Dendritic cell treated with granulocyte-macrophage colony-stimulating factor and Interleukin-4, amounts not matched to agents 40 ng/mL and 50 ng/mL, for 4 days (primary cell): Measurements from ENCODE around the gene PACRG.

Experiments
- H3K27ac Mint-ChIP-seq: one replicate; pipeline ENCODE4 v1.8.0; 2022; ENCODE audit warnings: mild to moderate bottlenecking, mixed read lengths
- H3K27me3 Mint-ChIP-seq: one replicate; pipeline ENCODE4 v1.8.0; 2022; ENCODE audit warnings: mild to moderate bottlenecking, mixed read lengths
- H3K36me3 Mint-ChIP-seq: one replicate; pipeline ENCODE4 v1.8.0; 2022; ENCODE audit warnings: low read depth, mixed read lengths
- H3K4me1 Mint-ChIP-seq: one replicate; pipeline ENCODE4 v1.8.0; 2022; ENCODE audit warnings: low read depth, mixed read lengths
- H3K4me3 Mint-ChIP-seq: one replicate; pipeline ENCODE4 v1.8.0; 2022; ENCODE audit warnings: mild to moderate bottlenecking, moderate library complexity, mixed read lengths
- H3K9me3 Mint-ChIP-seq: one replicate; pipeline ENCODE4 v1.8.0; 2022; ENCODE audit warnings: mixed read lengths
- intact Hi-C: fragments of 100-400 bp; cut with micrococcal nuclease; formaldehyde crosslinking; loops from one replicate; pipeline ENCODE4 v1.15.0; 2022

Gene PACRG

GRCh38 chr6:163182696-163183095 is 454.9 kb downstream of the PACRG start:
- no peak overlapping the region for H3K4me3 Mint-ChIP-seq
- intact Hi-C loops, result loop anchor here (5.0 kb wide), 1 partner anchor 370 kb away; no protein-coding TSS in a partner anchor
- no peaks in the 10 kb centered on the region for H3K9me3 Mint-ChIP-seq
- H3K27me3 Mint-ChIP-seq, result peaks cover 18% of the 10 kb centered on the region
- no peak overlapping the region for H3K27ac Mint-ChIP-seq
- H3K36me3 Mint-ChIP-seq, result no peaks in the 10 kb centered on the region
- peaks cover 14% of the 10 kb centered on the region for H3K4me1 Mint-ChIP-seq

- no peak overlapping the region for H3K4me3 Mint-ChIP-seq
- intact Hi-C loops, result loop anchor here (5.0 kb wide), 1 partner anchor 368 kb away; no protein-coding TSS in a partner anchor
- no peaks in the 10 kb centered on the region for H3K9me3 Mint-ChIP-seq
- H3K4me1 Mint-ChIP-seq, result peaks cover 14% of the 10 kb centered on the region
- no peaks in the 10 kb centered on the region for H3K36me3 Mint-ChIP-seq
- no peak overlapping the region for H3K27ac Mint-ChIP-seq
- H3K27me3 Mint-ChIP-seq, result peaks cover 18% of the 10 kb centered on the region
Measured at GRCh38 chr6:163183806-163184205, 456.0 kb downstream of the PACRG start.

- no peaks in the 10 kb centered on the region for H3K9me3 Mint-ChIP-seq
- peaks cover 17% of the 10 kb centered on the region for H3K27me3 Mint-ChIP-seq
- H3K4me3 Mint-ChIP-seq, result no peak overlapping the region
- peaks cover 14% of the 10 kb centered on the region for H3K4me1 Mint-ChIP-seq
- intact Hi-C loops, result no loop called here
- H3K36me3 Mint-ChIP-seq, result no peaks in the 10 kb centered on the region
- H3K27ac Mint-ChIP-seq, result no peak overlapping the region
Measured at GRCh38 chr6:163185744-163186143, 458.0 kb downstream of the PACRG start.

GRCh38 chr6:163186527-163186926 is 458.8 kb downstream of the PACRG start:
- Mint-ChIP-seq H3K27ac (no peak overlapping the region), H3K36me3 (no peaks in the 10 kb centered on the region), H3K4me3 (no peak overlapping the region), H3K4me1 (peaks cover 11% of the 10 kb centered on the region), H3K9me3 (no peaks in the 10 kb centered on the region), H3K27me3 (peaks cover 16% of the 10 kb centered on the region)
- intact Hi-C loops, result no loop called here

- H3K4me1 Mint-ChIP-seq, result peaks cover 15% of the 10 kb centered on the region
- no peak overlapping the region for H3K4me3 Mint-ChIP-seq
- peaks cover 17% of the 10 kb centered on the region for H3K27me3 Mint-ChIP-seq
- no peaks in the 10 kb centered on the region for H3K9me3 Mint-ChIP-seq
- intact Hi-C loops, result no loop called here
- no peak overlapping the region for H3K27ac Mint-ChIP-seq
- H3K36me3 Mint-ChIP-seq, result no peaks in the 10 kb centered on the region
Measured at GRCh38 chr6:163187201-163187600, 459.4 kb downstream of the PACRG start.

GRCh38 chr6:163187606-163188005 is 459.8 kb downstream of the PACRG start:
- intact Hi-C loops, result no loop called here
- Mint-ChIP-seq H3K4me1 (peaks cover 13% of the 10 kb centered on the region), H3K27me3 (peaks cover 17% of the 10 kb centered on the region), H3K4me3 (no peak overlapping the region), H3K27ac (no peak overlapping the region), H3K36me3 (no peaks in the 10 kb centered on the region), H3K9me3 (no peaks in the 10 kb centered on the region)

- H3K27ac Mint-ChIP-seq, result no peak overlapping the region
- peaks cover 5% of the 10 kb centered on the region for H3K4me1 Mint-ChIP-seq
- H3K27me3 Mint-ChIP-seq, result peaks cover 16% of the 10 kb centered on the region
- H3K9me3 Mint-ChIP-seq, result no peaks in the 10 kb centered on the region
- intact Hi-C loops, result no loop called here
- no peaks in the 10 kb centered on the region for H3K36me3 Mint-ChIP-seq
- H3K4me3 Mint-ChIP-seq, result no peak overlapping the region
Measured at GRCh38 chr6:163188746-163189145, 461.0 kb downstream of the PACRG start.

GRCh38 chr6:163189609-163190008 is 461.8 kb downstream of the PACRG start:
- intact Hi-C loops, result no loop called here
- H3K4me1 Mint-ChIP-seq, result peaks cover 11% of the 10 kb centered on the region
- no peaks in the 10 kb centered on the region for H3K9me3 Mint-ChIP-seq
- no peaks in the 10 kb centered on the region for H3K36me3 Mint-ChIP-seq
- H3K4me3 Mint-ChIP-seq, result no peak overlapping the region
- peaks cover 18% of the 10 kb centered on the region for H3K27me3 Mint-ChIP-seq
- no peak overlapping the region for H3K27ac Mint-ChIP-seq

GRCh38 chr6:163190786-163191185 is 463.0 kb downstream of the PACRG start:
- H3K4me1 Mint-ChIP-seq, result peaks cover 11% of the 10 kb centered on the region
- peaks cover 17% of the 10 kb centered on the region for H3K27me3 Mint-ChIP-seq

GRCh38 chr6:163191704-163192537 is 464.1 kb downstream of the PACRG start:
- intact Hi-C loops, result no loop called here
- Mint-ChIP-seq H3K27me3 (peaks cover 15% of the 10 kb centered on the region), H3K4me1 (peaks cover 11% of the 10 kb centered on the region), H3K27ac (no peak overlapping the region), H3K4me3 (no peak overlapping the region), H3K36me3 (no peaks in the 10 kb centered on the region), H3K9me3 (no peaks in the 10 kb centered on the region)

More at GRCh38 chr6:163190786-163191185, 463.0 kb downstream of the PACRG start:
- intact Hi-C loops, result no loop called here
- H3K36me3 Mint-ChIP-seq, result no peaks in the 10 kb centered on the region
- no peak overlapping the region for H3K27ac Mint-ChIP-seq
- H3K4me3 Mint-ChIP-seq, result no peak overlapping the region
- no peaks in the 10 kb centered on the region for H3K9me3 Mint-ChIP-seq

GRCh38 chr6:163192591-163192990 is 464.8 kb downstream of the PACRG start:
- Mint-ChIP-seq H3K4me3 (no peak overlapping the region), H3K9me3 (no peaks in the 10 kb centered on the region), H3K27ac (no peak overlapping the region), H3K4me1 (peaks cover 11% of the 10 kb centered on the region), H3K27me3 (peaks cover 15% of the 10 kb centered on the region), H3K36me3 (no peaks in the 10 kb centered on the region)
- intact Hi-C loops, result no loop called here

- intact Hi-C loops, result no loop called here
- no peaks in the 10 kb centered on the region for H3K36me3 Mint-ChIP-seq
- peaks cover 11% of the 10 kb centered on the region for H3K4me1 Mint-ChIP-seq
- peaks cover 15% of the 10 kb centered on the region for H3K27me3 Mint-ChIP-seq
- H3K9me3 Mint-ChIP-seq, result no peaks in the 10 kb centered on the region
- no peak overlapping the region for H3K27ac Mint-ChIP-seq
- no peak overlapping the region for H3K4me3 Mint-ChIP-seq
Measured at GRCh38 chr6:163193326-163193725, 465.6 kb downstream of the PACRG start.

- intact Hi-C loops, result no loop called here
- H3K9me3 Mint-ChIP-seq, result no peaks in the 10 kb centered on the region
- peaks cover 15% of the 10 kb centered on the region for H3K27me3 Mint-ChIP-seq
- H3K4me1 Mint-ChIP-seq, result peaks cover 11% of the 10 kb centered on the region
- no peak overlapping the region for H3K27ac Mint-ChIP-seq
- H3K4me3 Mint-ChIP-seq, result no peak overlapping the region
- H3K36me3 Mint-ChIP-seq, result no peaks in the 10 kb centered on the region
Measured at GRCh38 chr6:163195721-163196691, 468.2 kb downstream of the PACRG start.

- intact Hi-C loops, result no loop called here
- no peak overlapping the region for H3K27ac Mint-ChIP-seq
- H3K4me3 Mint-ChIP-seq, result no peak overlapping the region
- H3K9me3 Mint-ChIP-seq, result no peaks in the 10 kb centered on the region
- no peaks in the 10 kb centered on the region for H3K36me3 Mint-ChIP-seq
- H3K4me1 Mint-ChIP-seq, result peaks cover 6% of the 10 kb centered on the region
- peaks cover 6% of the 10 kb centered on the region for H3K27me3 Mint-ChIP-seq
Measured at GRCh38 chr6:163197839-163198238, 470.1 kb downstream of the PACRG start.
